Testis (tissue), 2 donors: ENCODE measurements around the gene DAPK3.

Source experiments
- CTCF ChIP-seq, 3 experiments: fragments of 450-650 bp in 2 of 3; fragments of 200-600 bp in 1 of 3; sonication (generic) in 1 of 3; IDR thresholded peaks; one replicate each; pipeline ENCODE4 v1.5.1; 2016 to 2019; ENCODE audit warnings: antibody characterized with exemption in 3 of 3, mild to moderate bottlenecking in 2 of 3, moderate library complexity in 1 of 3
- POLR2A ChIP-seq: fragments of 450-650 bp; IDR thresholded peaks from one replicate; pipeline ENCODE4 v1.6.1; 2017; ENCODE audit warnings: antibody characterized with exemption, mild to moderate bottlenecking, moderate library complexity

- no peak for TF ChIP-seq CTCF (IDR thresholded peaks at IDR 0.05)
- no peak for TF ChIP-seq POLR2A
Observed at GRCh38 chr19:3975637-3976087, 4.8 kb upstream of the DAPK3 start.
